Liver (tissue), 3 donors: ENCODE results near the gene TSKU.

Source experiments
- CTCF ChIP-seq: fragments of 150-350 bp; IDR thresholded peaks from 2 replicates; pipeline ENCODE4 v1.5.1; 2017; ENCODE audit warnings: improper control_type of control experiment, low read depth, low read length; ENCODE audit not compliant: missing input control
- FOXA1 ChIP-seq: IDR thresholded peaks from 2 replicates; pipeline ENCODE4 v1.6.1; 2016; ENCODE audit warnings: antibody characterized with exemption
- HNF4G ChIP-seq: IDR thresholded peaks from 2 replicates; pipeline ENCODE4 v1.6.1; 2016; ENCODE audit warnings: antibody characterized with exemption
- JUND ChIP-seq, 2 donors: IDR thresholded peaks; 2 replicates each; pipeline ENCODE4 v1.6.1; 2016; ENCODE audit warnings: antibody characterized with exemption in 2 of 2
- RXRA ChIP-seq, 2 donors: IDR thresholded peaks; 2 replicates each; pipeline ENCODE4 v1.6.1; 2017 to 2018; ENCODE audit warnings: antibody characterized with exemption in 2 of 2, mild to moderate bottlenecking in 1 of 2
- donor health status: healthy.
- donor health status: healthy.

- no peak for TF ChIP-seq CTCF
- TF ChIP-seq FOXA1 = no peak
- no peak for TF ChIP-seq JUND (IDR thresholded peaks at IDR 0.05)
- no peak for TF ChIP-seq HNF4G
- TF ChIP-seq RXRA (IDR thresholded peaks at IDR 0.05) = no peak
Observed at GRCh38 chr11:76768909-76769560, 14.1 kb upstream of the TSKU start.
